ENCODE data around the gene RALGAPA2.

DNA sequence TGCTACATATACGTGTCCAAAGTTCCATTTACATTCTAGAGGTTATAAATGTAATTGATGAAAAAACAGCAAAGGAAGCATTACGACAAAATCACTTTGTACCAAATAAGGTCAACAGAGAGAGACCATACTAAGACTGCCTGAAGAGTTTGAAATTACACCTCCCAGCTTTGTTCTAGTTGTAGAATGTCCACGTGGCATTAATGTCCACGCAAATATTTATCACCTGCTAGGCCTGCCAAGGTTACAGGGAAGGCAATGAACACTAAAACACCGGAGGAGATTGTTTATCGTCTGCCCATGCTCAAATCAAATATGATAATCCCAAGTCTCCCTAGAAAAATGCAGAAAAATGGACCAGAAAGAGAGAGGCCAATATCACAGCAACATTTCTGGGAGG is 6.2 kb downstream of the RALGAPA2 start:
- TF ChIP-seq, protein P1, sequence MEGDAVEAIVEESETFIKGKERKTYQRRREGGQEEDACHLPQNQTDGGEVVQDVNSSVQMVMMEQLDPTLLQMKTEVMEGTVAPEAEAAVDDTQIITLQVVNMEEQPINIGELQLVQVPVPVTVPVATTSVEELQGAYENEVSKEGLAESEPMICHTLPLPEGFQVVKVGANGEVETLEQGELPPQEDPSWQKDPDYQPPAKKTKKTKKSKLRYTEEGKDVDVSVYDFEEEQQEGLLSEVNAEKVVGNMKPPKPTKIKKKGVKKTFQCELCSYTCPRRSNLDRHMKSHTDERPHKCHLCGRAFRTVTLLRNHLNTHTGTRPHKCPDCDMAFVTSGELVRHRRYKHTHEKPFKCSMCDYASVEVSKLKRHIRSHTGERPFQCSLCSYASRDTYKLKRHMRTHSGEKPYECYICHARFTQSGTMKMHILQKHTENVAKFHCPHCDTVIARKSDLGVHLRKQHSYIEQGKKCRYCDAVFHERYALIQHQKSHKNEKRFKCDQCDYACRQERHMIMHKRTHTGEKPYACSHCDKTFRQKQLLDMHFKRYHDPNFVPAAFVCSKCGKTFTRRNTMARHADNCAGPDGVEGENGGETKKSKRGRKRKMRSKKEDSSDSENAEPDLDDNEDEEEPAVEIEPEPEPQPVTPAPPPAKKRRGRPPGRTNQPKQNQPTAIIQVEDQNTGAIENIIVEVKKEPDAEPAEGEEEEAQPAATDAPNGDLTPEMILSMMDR (IDR thresholded peaks at IDR 0.05), result no peak
- no peak for TF ChIP-seq POLR2A (IDR thresholded peaks at IDR 0.05)
- no peak for TF ChIP-seq EP300 (IDR thresholded peaks at IDR 0.05)

Data from tibial nerve (tissue), 4 donors.